Thymus (tissue), 14 donors: ENCODE measurements around the gene SYNCRIP. TPM values are rescaled to one million over a fixed set of nuclear protein-coding genes. Genes with fewer than 3 reads are reported as not detected.
A peak's percentile ranks its signal among the peaks of the same experiment; 100 is the strongest.
"Not testable (repeated sequence)": the region's sequence is repeated elsewhere in the genome, so short reads cannot be mapped to it uniquely, and the experiment has no call there.

Source experiments
- DNase-seq, 9 donors: peaks; one replicate each; pipeline ENCODE4 v3.0.0-alpha.2; 2013; ENCODE audit warnings: low spot score in 9 of 9, low read depth in 6 of 9, missing footprints in 1 of 9
- H3K27ac ChIP-seq, 2 donors: one replicate each; pipeline ENCODE4 v1.5.1; 2013; ENCODE audit warnings: control low read depth in 1 of 2, low read depth in 1 of 2, low read length in 1 of 2, mild to moderate bottlenecking in 1 of 2, moderate library complexity in 1 of 2
- H3K27me3 ChIP-seq, 2 donors: one replicate each; pipeline ENCODE4 v1.5.1; 2013; ENCODE audit warnings: low read length in 1 of 2; ENCODE audit not compliant: control insufficient read depth in 2 of 2, insufficient read depth in 1 of 2
- H3K36me3 ChIP-seq, 2 donors: one replicate each; pipeline ENCODE4 v1.5.1; 2013; ENCODE audit warnings: low read length in 1 of 2, mild to moderate bottlenecking in 1 of 2, moderate library complexity in 1 of 2; ENCODE audit not compliant: control insufficient read depth in 2 of 2, insufficient read depth in 2 of 2
- H3K4me1 ChIP-seq, 2 donors: one replicate each; pipeline ENCODE4 v1.5.1; 2013; ENCODE audit warnings: low read length in 2 of 2; ENCODE audit not compliant: control insufficient read depth in 2 of 2, insufficient read depth in 2 of 2
- H3K4me3 ChIP-seq, 2 donors: one replicate each; pipeline ENCODE4 v1.5.1; 2013; ENCODE audit warnings: low read length in 2 of 2, control low read depth in 1 of 2, mild to moderate bottlenecking in 1 of 2
- H3K9me3 ChIP-seq, 2 donors: one replicate each; pipeline ENCODE4 v1.5.1; 2013; ENCODE audit warnings: low read length in 1 of 2, mild to moderate bottlenecking in 1 of 2; ENCODE audit not compliant: control insufficient read depth in 2 of 2, insufficient read depth in 1 of 2
- WGBS: extraction: QIAGEN DNeasy Blood & Tissue Kit; methylation state at CpG from one replicate; pipeline ENCODE4 v1.1.7; 2013; 5-methylcytosine and 5-hydroxymethylcytosine counted together
- long read RNA-seq, 10 donors: transcript quantifications; one replicate each; lab custom pipeline, GENCODE V29; 2026
- polyA plus RNA-seq: library from polyadenylated mRNA; stranded (reverse); fragments of 200-250 nt; gene quantifications from one replicate; pipeline ENCODE4 v1.2.3, GENCODE V29; 2013
- total RNA-seq: library from RNA; stranded (reverse); fragments of 120-200 nt; gene quantifications from one replicate; pipeline ENCODE4 v1.2.4, GENCODE V29; 2013
- donor health status: healthy.

SYNCRIP gene
- total RNA-seq = 74.7 TPM
- 50.6 TPM for polyA plus RNA-seq
- long read RNA-seq, donor 1, full-length matches to known transcripts = 1 of 1 reads
- long read RNA-seq, donor 1, partial matches to known transcripts = 0 of 1 reads
- long read RNA-seq, donor 1, other reads (novel, unspliced or antisense) = 0 of 1 reads
- long read RNA-seq, donor 2 = 0 reads
- long read RNA-seq, donor 3, full-length matches to known transcripts = 18 of 102 reads
- long read RNA-seq, donor 3, partial matches to known transcripts = 84 of 102 reads
- long read RNA-seq, donor 3, other reads (novel, unspliced or antisense) = 0 of 102 reads
- long read RNA-seq, donor 4, full-length matches to known transcripts = 1 of 23 reads
- long read RNA-seq, donor 4, partial matches to known transcripts = 22 of 23 reads
- long read RNA-seq, donor 4, other reads (novel, unspliced or antisense) = 0 of 23 reads
- long read RNA-seq, donor 5, full-length matches to known transcripts = 18 of 144 reads
- long read RNA-seq, donor 5, partial matches to known transcripts = 126 of 144 reads
- long read RNA-seq, donor 5, other reads (novel, unspliced or antisense) = 0 of 144 reads
- long read RNA-seq, donor 6, full-length matches to known transcripts = 15 of 54 reads
- long read RNA-seq, donor 6, partial matches to known transcripts = 39 of 54 reads
- long read RNA-seq, donor 6, other reads (novel, unspliced or antisense) = 0 of 54 reads
- long read RNA-seq, donor 7, full-length matches to known transcripts = 14 of 52 reads
- long read RNA-seq, donor 7, partial matches to known transcripts = 38 of 52 reads
- long read RNA-seq, donor 7, other reads (novel, unspliced or antisense) = 0 of 52 reads
- long read RNA-seq, donor 8, full-length matches to known transcripts = 8 of 20 reads
- long read RNA-seq, donor 8, partial matches to known transcripts = 12 of 20 reads
- long read RNA-seq, donor 8, other reads (novel, unspliced or antisense) = 0 of 20 reads
- long read RNA-seq, donor 9, full-length matches to known transcripts = 15 of 42 reads
- long read RNA-seq, donor 9, partial matches to known transcripts = 27 of 42 reads
- long read RNA-seq, donor 9, other reads (novel, unspliced or antisense) = 0 of 42 reads
- long read RNA-seq, donor 10, full-length matches to known transcripts = 8 of 48 reads
- long read RNA-seq, donor 10, partial matches to known transcripts = 40 of 48 reads
- long read RNA-seq, donor 10, other reads (novel, unspliced or antisense) = 0 of 48 reads

- under 1% methylated on average over 76 of the region's 76 CpGs for WGBS
- H3K4me1 ChIP-seq = peaks cover 7 to 11% of the 10 kb centered on the region in 2 donors
- no peaks in the 10 kb centered on the region for H3K27me3 ChIP-seq
- peak; percentile 84 to 99 (median 98) for DNase-seq
- peak within 1 kb of the TSS; percentile 98 to 100 for H3K4me3 ChIP-seq
- peaks cover 5 to 29% of the 10 kb centered on the region in 2 donors for H3K36me3 ChIP-seq
- H3K9me3 ChIP-seq = peaks cover 0 to 4% of the 10 kb centered on the region in 2 donors
- peak within 1 kb of the TSS; percentile 99 to 100 for H3K27ac ChIP-seq
These were observed at the start of gene SYNCRIP for GRCh38 chr6:85642774-85643536. Gene SYNCRIP (minus strand): TSS chr6:85642886. CDS start chr6:85641439, 1,447 bp downstream.

GRCh38 chr6:85691478-85691877 lies 48.8 kb upstream of the SYNCRIP start:
- Histone ChIP-seq H3K27me3 (no peaks in the 10 kb centered on the region), H3K27ac (no peak overlapping the region), H3K36me3 (no peaks in the 10 kb centered on the region), H3K4me3 (no peak overlapping the region), H3K9me3 (no peaks in the 10 kb centered on the region), H3K4me1 (no peaks in the 10 kb centered on the region)
- no peak for DNase-seq
- WGBS = 94% methylated on average over 1 of the region's 1 CpG

- Histone ChIP-seq H3K4me3 (no peak overlapping the region), H3K27me3 (no peaks in the 10 kb centered on the region), H3K36me3 (no peaks in the 10 kb centered on the region), H3K4me1 (no peaks in the 10 kb centered on the region), H3K9me3 (no peaks in the 10 kb centered on the region), H3K27ac (no peak overlapping the region)
- DNase-seq = no peak
These were observed 47.4 kb upstream of the SYNCRIP start for GRCh38 chr6:85690071-85690470.

- no peaks in the 10 kb centered on the region for H3K4me1 ChIP-seq
- no peaks in the 10 kb centered on the region for H3K9me3 ChIP-seq
- 99% methylated on average over 4 of the region's 4 CpGs for WGBS
- no peak overlapping the region for H3K4me3 ChIP-seq
- no peak overlapping the region for H3K27ac ChIP-seq
- no peaks in the 10 kb centered on the region for H3K36me3 ChIP-seq
- no peak for DNase-seq
- no peaks in the 10 kb centered on the region for H3K27me3 ChIP-seq
These were observed 43.0 kb upstream of the SYNCRIP start for GRCh38 chr6:85685713-85686112.

GRCh38 chr6:85684809-85685171 lies 42.1 kb upstream of the SYNCRIP start:
- H3K36me3 ChIP-seq = no peaks in the 10 kb centered on the region
- no peak overlapping the region for H3K27ac ChIP-seq
- H3K9me3 ChIP-seq = no peaks in the 10 kb centered on the region
- H3K4me1 ChIP-seq = no peaks in the 10 kb centered on the region
- DNase-seq = no peak
- 95% methylated on average over 2 of the region's 2 CpGs for WGBS
- no peaks in the 10 kb centered on the region for H3K27me3 ChIP-seq
- H3K4me3 ChIP-seq = no peak overlapping the region

GRCh38 chr6:85684133-85684808 lies 41.6 kb upstream of the SYNCRIP start:
- Histone ChIP-seq H3K36me3 (no peaks in the 10 kb centered on the region), H3K27ac (no peak overlapping the region), H3K4me1 (peaks cover 4 to 5% of the 10 kb centered on the region in 2 donors), H3K4me3 (no peak overlapping the region), H3K27me3 (no peaks in the 10 kb centered on the region), H3K9me3 (no peaks in the 10 kb centered on the region)
- 47% methylated on average over 2 of the region's 2 CpGs for WGBS
- no peak for DNase-seq

GRCh38 chr6:85681899-85682298 lies 39.2 kb upstream of the SYNCRIP start:
- not testable (repeated sequence) for DNase-seq, H3K4me3 ChIP-seq, H3K27me3 ChIP-seq, H3K27ac ChIP-seq, H3K36me3 ChIP-seq, H3K9me3 ChIP-seq, H3K4me1 ChIP-seq
- 98% methylated on average over 4 of the region's 4 CpGs for WGBS

GRCh38 chr6:85680388-85680787 lies 37.7 kb upstream of the SYNCRIP start:
- H3K9me3 ChIP-seq = no peaks in the 10 kb centered on the region
- H3K4me1 ChIP-seq = peaks cover 13 to 14% of the 10 kb centered on the region in 2 donors
- H3K27me3 ChIP-seq = no peaks in the 10 kb centered on the region
- WGBS = 92% methylated on average over 7 of the region's 7 CpGs
- H3K36me3 ChIP-seq = peaks cover 3 to 11% of the 10 kb centered on the region in 2 donors
- DNase-seq = no peak
- no peak overlapping the region for H3K4me3 ChIP-seq
- no peak overlapping the region for H3K27ac ChIP-seq
